Measurements from ENCODE around the gene C1D.

The C1D gene

GRCh38 chr2:67997903-67998302 is 64.9 kb downstream of the C1D start:
- no peaks in the 10 kb centered on the region for H3K9me2 ChIP-seq (replicated peaks; ENCODE audit: low read depth, low read length)
- no peaks in the 10 kb centered on the region for H3K36me3 ChIP-seq (ENCODE audit: insufficient read depth, low read length)
- H3K79me2 ChIP-seq (ENCODE audit: insufficient read depth, low read length) = no peaks in the 10 kb centered on the region
- no peaks in the 10 kb centered on the region for H3K4me1 ChIP-seq (ENCODE audit: insufficient read depth, low read length, poor library complexity, severe bottlenecking)
- H3K27me3 ChIP-seq (ENCODE audit: insufficient read depth, low read length, poor library complexity, severe bottlenecking) = no peaks in the 10 kb centered on the region
- no peak overlapping the region for H3K4me3 ChIP-seq (ENCODE audit: low read length, poor library complexity, severe bottlenecking)
- TF ChIP-seq CTCF (conservative IDR thresholded peaks at IDR 0.05; ENCODE audit: low read length) = no peak
- no peak for TF ChIP-seq EZH2phosphoT487 (IDR thresholded peaks at IDR 0.05; ENCODE audit: borderline replicate concordance)
- H3F3A ChIP-seq (ENCODE audit: low read depth) = no peaks in the 10 kb centered on the region
- H3K9me3 ChIP-seq (ENCODE audit: insufficient read depth, low read depth, low read length) = peaks cover 7% of the 10 kb centered on the region; the same call in 1 of the 2 replicates
- H2AFZ ChIP-seq (ENCODE audit: low read length) = no peak overlapping the region
- H4K20me1 ChIP-seq (ENCODE audit: insufficient read depth, low read length, poor library complexity, severe bottlenecking) = no peaks in the 10 kb centered on the region
- no peak overlapping the region for H3K4me2 ChIP-seq (ENCODE audit: low read depth, low read length, poor library complexity, severe bottlenecking)
- H3K9ac ChIP-seq (ENCODE audit: low read depth, low read length, poor library complexity, severe bottlenecking) = no peak overlapping the region

- Histone ChIP-seq H3K36me3 (ENCODE audit: insufficient read depth, low read length) (no peaks in the 10 kb centered on the region), H3K4me1 (ENCODE audit: insufficient read depth, low read length, poor library complexity, severe bottlenecking) (no peaks in the 10 kb centered on the region), H3F3A (ENCODE audit: low read depth) (no peaks in the 10 kb centered on the region), H3K4me3 (ENCODE audit: low read length, poor library complexity, severe bottlenecking) (no peak overlapping the region), H3K79me2 (ENCODE audit: insufficient read depth, low read length) (no peaks in the 10 kb centered on the region), H4K20me1 (ENCODE audit: insufficient read depth, low read length, poor library complexity, severe bottlenecking) (no peaks in the 10 kb centered on the region), H3K9me2 (replicated peaks; ENCODE audit: low read depth, low read length) (no peaks in the 10 kb centered on the region), H3K9ac (ENCODE audit: low read depth, low read length, poor library complexity, severe bottlenecking) (no peak overlapping the region), H3K4me2 (ENCODE audit: low read depth, low read length, poor library complexity, severe bottlenecking) (no peak overlapping the region), H3K27me3 (ENCODE audit: insufficient read depth, low read length, poor library complexity, severe bottlenecking) (no peaks in the 10 kb centered on the region), H2AFZ (ENCODE audit: low read length) (no peak overlapping the region), H3K9me3 (ENCODE audit: insufficient read depth, low read depth, low read length) (peaks cover 7% of the 10 kb centered on the region; the same call in 1 of the 2 replicates)
- TF ChIP-seq CTCF (conservative IDR thresholded peaks at IDR 0.05; ENCODE audit: low read length) (no peak), EZH2phosphoT487 (IDR thresholded peaks at IDR 0.05; ENCODE audit: borderline replicate concordance) (no peak)
Measured at GRCh38 chr2:67997528-67997900, 65.3 kb downstream of the C1D start.

DNA sequence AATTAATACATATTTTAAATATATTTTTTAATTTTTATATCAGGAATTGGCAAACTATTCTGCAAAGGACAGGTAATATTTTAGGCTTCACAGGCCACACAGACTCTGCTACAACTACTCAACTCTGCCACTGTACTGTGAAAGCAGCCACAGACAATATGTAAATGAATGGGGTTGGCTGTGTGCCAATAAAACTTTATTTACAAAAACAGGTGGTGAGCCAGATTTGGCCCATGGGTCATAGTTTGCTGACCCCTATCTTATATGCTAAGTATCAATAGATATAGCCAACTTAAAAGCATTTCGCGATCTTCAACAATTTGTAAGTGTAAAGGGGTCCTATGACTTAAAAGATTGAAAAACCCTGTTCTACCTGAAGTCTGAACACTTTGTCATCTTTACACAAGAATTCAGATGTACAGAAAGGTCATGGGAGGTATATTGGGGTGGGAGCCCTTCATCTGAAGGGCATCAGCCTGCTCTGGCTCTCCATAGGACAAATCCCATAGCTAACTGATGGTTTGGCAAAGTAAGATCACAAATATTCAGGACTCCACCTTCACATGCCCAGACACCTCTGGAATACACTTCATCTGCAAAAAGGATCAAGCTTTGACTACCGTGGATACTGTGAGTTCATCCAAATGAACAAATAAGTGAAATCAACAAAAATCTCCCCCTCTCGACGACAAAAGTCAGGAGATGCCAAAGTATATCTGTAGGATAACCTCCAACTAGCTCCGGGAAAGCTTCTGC is 65.9 kb downstream of the C1D start:
- Histone ChIP-seq H3K4me2 (ENCODE audit: low read depth, low read length, poor library complexity, severe bottlenecking) (no peak overlapping the region), H3K9ac (ENCODE audit: low read depth, low read length, poor library complexity, severe bottlenecking) (no peak overlapping the region), H3K79me2 (ENCODE audit: insufficient read depth, low read length) (no peaks in the 10 kb centered on the region), H2AFZ (ENCODE audit: low read length) (no peak overlapping the region), H3K9me3 (ENCODE audit: insufficient read depth, low read depth, low read length) (peaks cover 7% of the 10 kb centered on the region; the same call in 1 of the 2 replicates), H3K27me3 (ENCODE audit: insufficient read depth, low read length, poor library complexity, severe bottlenecking) (no peaks in the 10 kb centered on the region), H3F3A (ENCODE audit: low read depth) (no peaks in the 10 kb centered on the region), H4K20me1 (ENCODE audit: insufficient read depth, low read length, poor library complexity, severe bottlenecking) (no peaks in the 10 kb centered on the region), H3K4me3 (ENCODE audit: low read length, poor library complexity, severe bottlenecking) (no peak overlapping the region), H3K4me1 (ENCODE audit: insufficient read depth, low read length, poor library complexity, severe bottlenecking) (no peaks in the 10 kb centered on the region), H3K36me3 (ENCODE audit: insufficient read depth, low read length) (no peaks in the 10 kb centered on the region), H3K9me2 (replicated peaks; ENCODE audit: low read depth, low read length) (no peaks in the 10 kb centered on the region)
- no peak for TF ChIP-seq CTCF (conservative IDR thresholded peaks at IDR 0.05; ENCODE audit: low read length)
- TF ChIP-seq EZH2phosphoT487 (IDR thresholded peaks at IDR 0.05; ENCODE audit: borderline replicate concordance) = no peak
